ENCODE results near the gene KLRC3.
A peak's percentile ranks its signal among the peaks of the same experiment; 100 is the strongest.
"Not testable (repeated sequence)": the region's sequence is repeated elsewhere in the genome, so short reads cannot be mapped to it uniquely, and the experiment has no call there.

KLRC3 gene

GRCh38 chr12:10369557-10370415, 50.6 kb downstream of the KLRC3 start:
- no peaks in the 10 kb centered on the region for H3K27me3 ChIP-seq
- H3K9me3 ChIP-seq (replicated peaks in 1 of 11), result peaks cover 15 to 37% (median 20%) of the 10 kb centered on the region in 11 experiments
- no peak for TF ChIP-seq Cebpa-rat (IDR thresholded peaks at IDR 0.05)
- no peaks in the 10 kb centered on the region for H4K20me1 ChIP-seq
- H3K36me3 ChIP-seq, result peaks cover 0 to 3% (median 0%) of the 10 kb centered on the region in 11 experiments; a peak in 1 of 22 replicates
- H3K4me1 ChIP-seq, result peaks cover 33 to 55% (median 45%) of the 10 kb centered on the region in 10 experiments
- no peak overlapping the region for H3K4me3 ChIP-seq
- H3K9ac ChIP-seq, result no peak overlapping the region
- H3K27ac ChIP-seq, result no peak overlapping the region
- no peak overlapping the region for H3K4me2 ChIP-seq

GRCh38 chr12:10368206-10369171, 51.9 kb downstream of the KLRC3 start:
- H3K4me2 ChIP-seq, result no peak overlapping the region
- H3K36me3 ChIP-seq, result peaks cover 0 to 3% (median 0%) of the 10 kb centered on the region in 11 experiments; a peak in 1 of 22 replicates
- H4K20me1 ChIP-seq, result no peaks in the 10 kb centered on the region
- no peaks in the 10 kb centered on the region for H3K27me3 ChIP-seq
- no peak overlapping the region for H3K9ac ChIP-seq
- peaks cover 35 to 51% (median 46%) of the 10 kb centered on the region in 10 experiments for H3K4me1 ChIP-seq
- TF ChIP-seq Cebpa-rat (IDR thresholded peaks at IDR 0.05), result no peak
- no peak overlapping the region for H3K4me3 ChIP-seq
- H3K27ac ChIP-seq, result no peak overlapping the region
- peaks cover 15 to 37% (median 20%) of the 10 kb centered on the region in 11 experiments for H3K9me3 ChIP-seq (replicated peaks in 1 of 11)

- H3K9me3 ChIP-seq (replicated peaks in 1 of 11), result peaks cover 15 to 37% (median 20%) of the 10 kb centered on the region in 11 experiments
- peaks cover 36 to 51% (median 47%) of the 10 kb centered on the region in 10 experiments for H3K4me1 ChIP-seq
- not testable (repeated sequence) for H3K27ac ChIP-seq, H3K36me3 ChIP-seq, H3K4me3 ChIP-seq, H4K20me1 ChIP-seq, H3K4me2 ChIP-seq, H3K27me3 ChIP-seq, H3K9ac ChIP-seq
These were observed 52.7 kb downstream of the KLRC3 start for GRCh38 chr12:10367714-10368113.

- H3K27ac ChIP-seq, result no peak overlapping the region
- no peaks in the 10 kb centered on the region for H3K27me3 ChIP-seq
- H3K36me3 ChIP-seq, result peaks cover 0 to 3% (median 0%) of the 10 kb centered on the region in 11 experiments; a peak in 1 of 22 replicates
- no peak overlapping the region for H3K4me2 ChIP-seq
- peaks cover 15 to 37% (median 20%) of the 10 kb centered on the region in 11 experiments for H3K9me3 ChIP-seq (replicated peaks in 1 of 11)
- peaks cover 37 to 51% (median 43%) of the 10 kb centered on the region in 10 experiments for H3K4me1 ChIP-seq
- H4K20me1 ChIP-seq, result no peaks in the 10 kb centered on the region
- no peak for TF ChIP-seq Cebpa-rat (IDR thresholded peaks at IDR 0.05)
- no peak overlapping the region for H3K4me3 ChIP-seq
- no peak overlapping the region for H3K9ac ChIP-seq
These were observed 53.5 kb downstream of the KLRC3 start for GRCh38 chr12:10366875-10367274.

GRCh38 chr12:10365696-10366405, 54.5 kb downstream of the KLRC3 start:
- Histone ChIP-seq H3K4me2 (peak overlapping the region; percentile 84 to 98 (median 95)), H3K9ac (peak overlapping the region in 8 of 11 experiments; percentile 75 to 86 (median 82); a peak in 15 of 22 replicates), H4K20me1 (no peaks in the 10 kb centered on the region), H3K9me3 (replicated peaks in 1 of 11) (peaks cover 15 to 37% (median 23%) of the 10 kb centered on the region in 11 experiments), H3K4me3 (peak overlapping the region; percentile 62 to 82 (median 69); a peak in 17 of 20 replicates), H3K27ac (peak overlapping the region in 10 of 11 experiments; percentile 50 to 90 (median 84); a peak in 18 of 22 replicates), H3K4me1 (peaks cover 39 to 51% (median 44%) of the 10 kb centered on the region in 10 experiments), H3K27me3 (no peaks in the 10 kb centered on the region), H3K36me3 (peaks cover 0 to 3% (median 0%) of the 10 kb centered on the region in 11 experiments; a peak in 1 of 22 replicates)
- no peak for TF ChIP-seq Cebpa-rat (IDR thresholded peaks at IDR 0.05)

- Histone ChIP-seq H3K9ac (peak overlapping the region; percentile 71 to 86 (median 81)), H3K4me3 (peak overlapping the region; percentile 62 to 82 (median 69)), H3K27ac (peak overlapping the region in 10 of 11 experiments; percentile 50 to 90 (median 84); a peak in 21 of 22 replicates), H3K4me2 (peak overlapping the region; percentile 84 to 98 (median 95)), H3K36me3 (0 out of 22 replicates have a peak, but pooled peaks cover 0 to 3% (median 0%) of the 10 kb centered on the region in 11 experiments), H3K9me3 (replicated peaks in 1 of 11) (peaks cover 15 to 32% (median 23%) of the 10 kb centered on the region in 11 experiments), H3K27me3 (no peaks in the 10 kb centered on the region), H4K20me1 (no peaks in the 10 kb centered on the region), H3K4me1 (peaks cover 39 to 52% (median 46%) of the 10 kb centered on the region in 10 experiments)
- TF ChIP-seq Cebpa-rat (IDR thresholded peaks at IDR 0.05), result no peak
These were observed 55.4 kb downstream of the KLRC3 start for GRCh38 chr12:10364815-10365622.

- peak overlapping the region; percentile 62 to 82 (median 69) for H3K4me3 ChIP-seq
- H3K9ac ChIP-seq, result peak overlapping the region; percentile 71 to 86 (median 81)
- no peaks in the 10 kb centered on the region for H3K27me3 ChIP-seq
- H3K9me3 ChIP-seq (replicated peaks in 1 of 11), result peaks cover 15 to 29% (median 23%) of the 10 kb centered on the region in 11 experiments
- H3K4me1 ChIP-seq, result peaks cover 39 to 52% (median 46%) of the 10 kb centered on the region in 10 experiments
- no peaks in the 10 kb centered on the region for H4K20me1 ChIP-seq
- H3K36me3 ChIP-seq, result 0 out of 22 replicates have a peak, but pooled peaks cover 0 to 3% (median 0%) of the 10 kb centered on the region in 11 experiments
- no peak for TF ChIP-seq Cebpa-rat (IDR thresholded peaks at IDR 0.05)
- H3K27ac ChIP-seq, result peak overlapping the region; percentile 17 to 90 (median 84); a peak in 21 of 22 replicates
- H3K4me2 ChIP-seq, result peak overlapping the region; percentile 84 to 98 (median 95)
These were observed 56.2 kb downstream of the KLRC3 start for GRCh38 chr12:10363914-10364814.
